Measurements from ENCODE around the gene LIPH. TPM values are rescaled to one million over a fixed set of nuclear protein-coding genes. Genes with fewer than 3 reads are reported as not detected.

LIPH gene
- polyA plus RNA-seq, 3 donors, result not detected

- Histone ChIP-seq H3K4me1 (ENCODE audit: control insufficient read depth in 1 of 2, insufficient read depth in 2 of 2, low read length in 2 of 2) (peaks cover 3 to 15% of the 10 kb centered on the region in 2 donors), H3K27ac (ENCODE audit: low read depth in 1 of 2, low read length in 2 of 2) (no peak overlapping the region), H3K4me2 (replicated peaks; ENCODE audit: extremely low read depth, low read length, poor library complexity, severe bottlenecking) (no peak overlapping the region), H2AFZ (ENCODE audit: insufficient read depth, low read depth, low read length, poor library complexity, severe bottlenecking) (no peak overlapping the region), H4K20me1 (ENCODE audit: insufficient read depth, low read length) (no peaks in the 10 kb centered on the region), H3K4me3 (replicated peaks in 1 of 3; ENCODE audit: low read depth in 2 of 3, low read length in 3 of 3) (no peak overlapping the region), H3K9ac (ENCODE audit: insufficient read depth, low read length, poor library complexity, severe bottlenecking) (no peak overlapping the region), H3K79me2 (ENCODE audit: insufficient read depth, low read length) (no peaks in the 10 kb centered on the region), H3K36me3 (replicated peaks in 1 of 2; ENCODE audit: control insufficient read depth in 1 of 2, insufficient read depth in 2 of 2, low read length in 2 of 2) (no peaks in the 10 kb centered on the region), H3K9me3 (replicated peaks in 1 of 2; ENCODE audit: control insufficient read depth in 1 of 2, insufficient read depth in 1 of 2, low read length in 2 of 2) (no peaks in the 10 kb centered on the region), H3K27me3 (ENCODE audit: control insufficient read depth in 2 of 2, insufficient read depth in 2 of 2, low read length in 2 of 2) (no peaks in the 10 kb centered on the region)
- WGBS (ENCODE audit: insufficient coverage), result no CpG with 5 or more reads among the region's 1 CpG
- no peak for TF ChIP-seq CTCF (IDR thresholded peaks at IDR 0.05)
- Mint-ChIP-seq H3K4me1 (peaks cover 16% of the 10 kb centered on the region), H3K9me3 (no peaks in the 10 kb centered on the region), H3K4me3 (no peak overlapping the region), H3K27ac (no peak overlapping the region), H3K36me3 (no peaks in the 10 kb centered on the region), H3K27me3 (ENCODE audit: low read depth in 3 of 3) (peaks cover 0 to 9% (median 2%) of the 10 kb centered on the region in 3 donors)
- DNase-seq, result no peak
- intact Hi-C loops (cut with micrococcal nuclease), result no loop called here
These were observed 3.5 kb upstream of the LIPH start for GRCh38 chr3:185555860-185556347.

GRCh38 chr3:185555101-185555501 lies 2.7 kb upstream of the LIPH start:
- no peak overlapping the region for H3K4me3 ChIP-seq (replicated peaks in 1 of 3; ENCODE audit: low read depth in 2 of 3, low read length in 3 of 3)
- no peak for DNase-seq
- no peak overlapping the region for H3K9ac ChIP-seq (ENCODE audit: insufficient read depth, low read length, poor library complexity, severe bottlenecking)
- H3K4me3 Mint-ChIP-seq, result no peak overlapping the region
- TF ChIP-seq CTCF (IDR thresholded peaks at IDR 0.05), result no peak
- no peak overlapping the region for H3K27ac ChIP-seq (ENCODE audit: low read depth in 1 of 2, low read length in 2 of 2)
- H3K4me1 ChIP-seq (ENCODE audit: control insufficient read depth in 1 of 2, insufficient read depth in 2 of 2, low read length in 2 of 2), result peaks cover 0 to 10% of the 10 kb centered on the region in 2 donors
- no peaks in the 10 kb centered on the region for H3K79me2 ChIP-seq (ENCODE audit: insufficient read depth, low read length)
- peaks cover 0 to 6% (median 2%) of the 10 kb centered on the region in 3 donors for H3K27me3 Mint-ChIP-seq (ENCODE audit: low read depth in 3 of 3)
- intact Hi-C loops (cut with micrococcal nuclease), result no loop called here
- no peak overlapping the region for H2AFZ ChIP-seq (ENCODE audit: insufficient read depth, low read depth, low read length, poor library complexity, severe bottlenecking)
- no peaks in the 10 kb centered on the region for H3K27me3 ChIP-seq (ENCODE audit: control insufficient read depth in 2 of 2, insufficient read depth in 2 of 2, low read length in 2 of 2)
- H3K36me3 ChIP-seq (replicated peaks in 1 of 2; ENCODE audit: control insufficient read depth in 1 of 2, insufficient read depth in 2 of 2, low read length in 2 of 2), result no peaks in the 10 kb centered on the region
- no peaks in the 10 kb centered on the region for H4K20me1 ChIP-seq (ENCODE audit: insufficient read depth, low read length)
- no peak overlapping the region for H3K27ac Mint-ChIP-seq
- no peak overlapping the region for H3K4me2 ChIP-seq (replicated peaks; ENCODE audit: extremely low read depth, low read length, poor library complexity, severe bottlenecking)
- 93% methylated on average over 3 of the region's 4 CpGs for WGBS (ENCODE audit: insufficient coverage)
- peaks cover 15% of the 10 kb centered on the region for H3K4me1 Mint-ChIP-seq
- no peaks in the 10 kb centered on the region for H3K9me3 Mint-ChIP-seq
- no peaks in the 10 kb centered on the region for H3K9me3 ChIP-seq (replicated peaks in 1 of 2; ENCODE audit: control insufficient read depth in 1 of 2, insufficient read depth in 1 of 2, low read length in 2 of 2)
- H3K36me3 Mint-ChIP-seq, result no peaks in the 10 kb centered on the region

Measured in CD14-positive monocyte (primary cell).